SK-N-SH (cell line): ENCODE data around the gene TFPI. TPM values are rescaled to one million over a fixed set of nuclear protein-coding genes. Genes with fewer than 3 reads are reported as not detected.

Experiments used
- CTCF ChIA-PET: fragments of 300-600, 350-600 bp; formaldehyde crosslinking; extraction: SDS; loops from one replicate; lab custom pipeline; 2021; lab: Yijun Ruan, JAX
- POLR2A ChIA-PET: fragments of 350-600 bp; sonication (Branson Sonifier 250); formaldehyde crosslinking; extraction: SDS; loops from one replicate; lab custom pipeline; 2020; ENCODE audit warnings: antibody characterized with exemption, inconsistent platforms; lab: Yijun Ruan, JAX
- DNase-seq: peaks from one replicate; pipeline ENCODE4 v3.0.0; 2012
- H2AFZ ChIP-seq: fragments of 200-600 bp; sonication (generic); 2 replicates; pipeline ENCODE4 v1.8.1; 2016; ENCODE audit warnings: antibody characterized with exemption, mild to moderate bottlenecking, low read depth
- H3F3A ChIP-seq: fragments of 200-600 bp; sonication (generic); replicated peaks from 2 replicates; pipeline ENCODE3; 2016; ENCODE audit warnings: antibody characterized with exemption, mild to moderate bottlenecking; ENCODE audit not compliant: insufficient read depth
- H3K27ac ChIP-seq, 2 experiments: fragments of 200-500 bp in 1 of 2; fragments of 200-600 bp in 1 of 2; sonication (Bioruptor generic) in 1 of 2; sonication (generic), shearing (Covaris generic) in 1 of 2; 2 replicates each; pipeline versions ENCODE4 v1.5.1 to v1.6.1; 2014 to 2016; ENCODE audit warnings: low read depth in 2 of 2, inconsistent platforms in 1 of 2, low read length in 1 of 2, mild to moderate bottlenecking in 1 of 2, mixed read lengths in 1 of 2
- H3K27me3 ChIP-seq: fragments of 200-600 bp; sonication (generic), shearing (Covaris generic); 2 replicates; pipeline ENCODE4 v1.6.1; 2016; ENCODE audit warnings: mixed run types; ENCODE audit not compliant: insufficient read depth
- H3K36me3 ChIP-seq, 2 experiments: fragments of 200-500 bp in 1 of 2; fragments of 200-600 bp in 1 of 2; sonication (Bioruptor generic) in 1 of 2; sonication (generic) in 1 of 2; replicated peaks in 1 of 2; 2 replicates each; pipeline versions ENCODE3 to v1.5.1; 2014 to 2016; ENCODE audit warnings: low read length in 1 of 2, mild to moderate bottlenecking in 1 of 2; ENCODE audit not compliant: insufficient read depth in 2 of 2, control insufficient read depth in 1 of 2
- H3K4me1 ChIP-seq, 2 experiments: fragments of 200-500 bp in 1 of 2; fragments of 200-600 bp in 1 of 2; sonication (Bioruptor generic) in 1 of 2; sonication (generic), shearing (Covaris generic) in 1 of 2; 2 replicates each; pipeline versions ENCODE4 v1.5.1 to v1.6.1; 2014 to 2016; ENCODE audit warnings: low read depth in 1 of 2, low read length in 1 of 2, mixed run types in 1 of 2; ENCODE audit not compliant: insufficient read depth in 2 of 2, control insufficient read depth in 1 of 2
- H3K4me2 ChIP-seq: fragments of 200-600 bp; sonication (generic), shearing (Covaris generic); 2 replicates; pipeline ENCODE4 v1.6.1; 2017; ENCODE audit warnings: mixed run types
- H3K4me3 ChIP-seq, 2 experiments: fragments of 200-500 bp in 1 of 2; fragments of 200-600 bp in 1 of 2; sonication (Bioruptor generic) in 1 of 2; sonication (generic), shearing (Covaris generic) in 1 of 2; 2 replicates each; pipeline versions ENCODE4 v1.5.1 to v1.8.1; 2014 to 2016; ENCODE audit warnings: low read depth in 2 of 2, inconsistent platforms in 1 of 2, low read length in 1 of 2, mild to moderate bottlenecking in 1 of 2, mixed read lengths in 1 of 2, moderate library complexity in 1 of 2
- H3K79me2 ChIP-seq: fragments of 200-600 bp; sonication (generic); 2 replicates; pipeline ENCODE4 v1.8.1; 2017; ENCODE audit warnings: mild to moderate bottlenecking; ENCODE audit not compliant: insufficient read depth
- H3K9ac ChIP-seq: fragments of 200-600 bp; sonication (generic); 2 replicates; pipeline ENCODE4 v1.6.1; 2017; ENCODE audit warnings: mixed run types
- H3K9me2 ChIP-seq: fragments of 200-600 bp; sonication (generic); 2 replicates; pipeline ENCODE4 v1.6.1; 2017; ENCODE audit warnings: mixed run types
- H3K9me3 ChIP-seq: fragments of 200-600 bp; sonication (generic); 2 replicates; pipeline ENCODE4 v1.6.1; 2017; ENCODE audit warnings: mixed run types, mild to moderate bottlenecking, moderate library complexity
- H4K20me1 ChIP-seq: fragments of 200-600 bp; sonication (generic); 2 replicates; pipeline ENCODE4 v1.6.1; 2017; ENCODE audit warnings: mild to moderate bottlenecking, mixed run types; ENCODE audit not compliant: insufficient read depth
- CHD2 ChIP-seq: fragments of 150-350 bp; IDR thresholded peaks from 2 replicates; pipeline ENCODE4 v1.6.1; 2018; ENCODE audit warnings: low read length; ENCODE audit not compliant: partially characterized antibody
- EZH2phosphoT487 ChIP-seq: fragments of 200-600 bp; sonication (generic); IDR thresholded peaks from 2 replicates; pipeline ENCODE4 v1.6.1; 2017; ENCODE audit warnings: low read depth, mixed run types, mild to moderate bottlenecking, antibody characterized with exemption, moderate library complexity, borderline replicate concordance
- GABPA ChIP-seq: IDR thresholded peaks from 2 replicates; pipeline ENCODE4 v1.4.0; 2012; ENCODE audit warnings: low read depth, mild to moderate bottlenecking
- JUND ChIP-seq: IDR thresholded peaks from 2 replicates; pipeline ENCODE4 v1.4.0; 2012
- MXI1 ChIP-seq: IDR thresholded peaks from 2 replicates; pipeline ENCODE4 v1.6.1; 2012; ENCODE audit warnings: mild to moderate bottlenecking, low read depth, low read length, improper control_type of control experiment
- RCOR1 ChIP-seq: fragments of 150-350 bp; IDR thresholded peaks from 2 replicates; pipeline ENCODE4 v1.6.1; 2017; ENCODE audit warnings: antibody characterized with exemption, low read length
- RXRA ChIP-seq: IDR thresholded peaks from 2 replicates; pipeline ENCODE4 v1.4.0; 2012; ENCODE audit warnings: low read depth, mild to moderate bottlenecking, borderline replicate concordance
- TEAD4 ChIP-seq: IDR thresholded peaks from 2 replicates; pipeline ENCODE4 v1.4.0; 2012; ENCODE audit warnings: mild to moderate bottlenecking, borderline replicate concordance; ENCODE audit not compliant: insufficient read depth
- YY1 ChIP-seq: IDR thresholded peaks from 2 replicates; pipeline ENCODE4 v1.4.0; 2012; ENCODE audit warnings: low read depth, mild to moderate bottlenecking
- WGBS: methylation state at CpG from one replicate; pipeline ENCODE4 v1.1.6; 2017; ENCODE audit warnings: low lambda C conversion rate; 5-methylcytosine and 5-hydroxymethylcytosine counted together
- polyA plus RNA-seq, 3 experiments: library from polyadenylated mRNA; depleted of rRNA; stranded (reverse); fragments of >200 nt; gene quantifications; 2 replicates each; pipeline ENCODE4 v1.2.3, GENCODE V29; 2012
- TF ChIP-seq, protein P1 (sequence below): IDR thresholded peaks from 2 replicates; pipeline ENCODE4 v1.4.0; 2012; ENCODE audit warnings: low read depth
- TF ChIP-seq, protein P2 (sequence below): IDR thresholded peaks from 2 replicates; pipeline ENCODE4 v1.6.1; 2012; ENCODE audit warnings: mild to moderate bottlenecking, low read depth, low read length, moderate library complexity

Gene TFPI
- polyA plus RNA-seq, 1 of the 3 experiments (the other 2 are of a cell fraction), result 2.1 TPM

DNA sequence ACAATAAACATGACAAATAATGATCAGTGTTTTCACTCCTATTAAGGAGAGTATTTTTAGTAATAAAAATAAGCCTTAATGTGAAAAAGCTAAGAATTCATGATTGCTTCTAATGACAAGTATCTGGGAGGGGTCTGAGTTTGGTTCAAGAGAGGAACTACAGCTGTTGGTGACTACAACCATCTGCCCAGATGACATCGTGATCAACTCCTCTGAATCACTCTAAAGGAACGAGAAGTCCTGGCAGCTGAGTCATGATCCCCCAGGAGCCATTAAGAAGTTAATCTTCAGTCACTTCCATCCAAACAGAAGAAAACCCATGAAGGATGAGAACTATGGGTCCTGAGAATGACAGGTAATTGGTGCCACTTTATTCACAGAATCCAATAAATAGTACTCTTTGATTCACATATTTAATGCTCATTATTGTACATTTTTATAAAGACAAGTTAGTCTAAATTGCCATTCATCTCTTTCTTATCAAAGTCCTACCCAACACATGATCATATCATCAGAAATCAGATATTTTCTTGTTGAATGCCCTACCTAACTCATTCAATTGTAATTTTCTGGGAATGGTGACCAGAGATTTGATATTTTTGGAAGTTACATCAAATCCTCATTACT lies 6.8 kb downstream of the TFPI start (continued):
- TF ChIP-seq YY1 (0 out of 2 replicates have a peak, but pooled peaks have one; percentile 43), JUND (peak; percentile 94)

DNA sequence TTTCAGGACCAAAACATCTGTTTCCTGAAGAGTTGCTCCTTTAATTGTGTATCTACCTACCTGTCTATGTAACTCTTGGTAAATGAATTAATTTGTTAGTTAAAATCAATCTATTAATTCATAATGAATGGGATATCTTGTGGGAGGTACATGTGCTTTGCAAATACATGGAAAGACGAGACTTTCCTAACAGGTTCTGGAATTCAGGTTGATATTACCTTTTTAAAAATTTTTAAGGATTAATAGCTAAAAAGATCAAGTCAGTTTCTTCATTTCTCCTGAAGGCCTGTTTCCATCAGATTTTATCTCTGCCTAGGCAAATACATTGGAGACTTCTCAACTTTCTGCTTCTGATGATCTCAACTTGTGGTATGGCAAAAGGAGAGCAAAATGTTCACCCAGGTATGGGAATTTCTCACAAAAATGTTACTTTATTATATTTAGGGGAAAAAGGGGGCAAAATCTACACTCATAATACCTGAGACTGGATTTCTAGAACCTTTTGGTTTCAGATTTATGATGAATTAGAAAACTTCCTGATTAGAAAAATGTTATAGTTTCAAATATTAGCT lies 7.4 kb downstream of the TFPI start:
- Histone ChIP-seq H3K4me2 (peak overlapping the region; percentile 32), H3K4me3 (no peak overlapping the region), H3K79me2 (0 out of 2 replicates have a peak, but pooled peaks cover 6% of the 10 kb centered on the region), H3K36me3 (no peaks in the 10 kb centered on the region), H3K9me2 (no peaks in the 10 kb centered on the region), H3K9ac (peak overlapping the region; percentile 32; the same call in 1 of the 2 replicates), H3K9me3 (no peaks in the 10 kb centered on the region; the same call in 1 of the 2 replicates), H3K4me1 (peaks cover 0 to 41% of the 10 kb centered on the region in 2 experiments; a peak in 2 of 4 replicates), H3K27ac (peak overlapping the region; percentile 16 to 85; a peak in 3 of 4 replicates), H2AFZ (no peak overlapping the region; the same call in 1 of the 2 replicates), H3K27me3 (no peaks in the 10 kb centered on the region), H4K20me1 (no peaks in the 10 kb centered on the region), H3F3A (peaks cover 19% of the 10 kb centered on the region)
- no peak for DNase-seq
- TF ChIP-seq, protein P1, sequence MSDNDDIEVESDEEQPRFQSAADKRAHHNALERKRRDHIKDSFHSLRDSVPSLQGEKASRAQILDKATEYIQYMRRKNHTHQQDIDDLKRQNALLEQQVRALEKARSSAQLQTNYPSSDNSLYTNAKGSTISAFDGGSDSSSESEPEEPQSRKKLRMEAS, result no peak
- TF ChIP-seq EZH2phosphoT487, result no peak
- TF ChIP-seq RCOR1, result no peak
- ChIA-PET CTCF (interaction anchor here (0.7 to 1.6 kb wide), 2 partner anchors 20 to 47 kb away, joined by 3 to 7 read pairs; no protein-coding TSS in a partner anchor), POLR2A (no interaction called here)
- WGBS, result 93% methylated on average over 1 of the region's 1 CpG

DNA sequence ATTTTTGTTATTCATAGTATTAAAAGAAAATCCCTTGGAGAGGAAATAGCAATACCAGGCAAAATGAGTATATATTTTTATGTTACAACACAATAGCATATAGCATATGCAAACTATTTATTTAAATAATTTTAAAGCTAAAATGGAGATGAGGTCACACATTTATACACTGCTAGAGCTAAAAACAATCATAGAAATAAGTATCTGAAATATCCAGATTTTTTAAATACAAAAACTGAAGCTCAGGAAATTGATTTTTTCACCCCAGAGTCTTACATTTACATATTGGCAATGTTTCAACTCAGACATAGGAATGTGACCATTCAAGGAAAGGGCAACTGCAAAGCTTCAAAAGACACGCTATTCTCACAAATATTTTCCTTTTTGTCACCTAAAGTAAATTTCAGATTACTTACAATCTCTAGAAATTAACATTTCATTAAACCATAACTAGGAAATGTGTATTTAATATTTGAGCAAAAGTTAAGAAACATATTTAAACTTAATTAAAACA lies 8.9 kb downstream of the TFPI start:
- CTCF ChIA-PET, result interaction anchor here (0.7 to 0.8 kb wide), 2 partner anchors 22 to 45 kb away, joined by 3 read pairs; no protein-coding TSS in a partner anchor
- Histone ChIP-seq H3K4me1 (peaks cover 0 to 50% of the 10 kb centered on the region in 2 experiments; a peak in 2 of 4 replicates), H2AFZ (no peak overlapping the region), H3K27me3 (no peaks in the 10 kb centered on the region), H3F3A (peaks cover 25% of the 10 kb centered on the region), H3K4me3 (no peak overlapping the region), H3K9me2 (no peaks in the 10 kb centered on the region), H3K36me3 (no peaks in the 10 kb centered on the region), H3K9me3 (no peaks in the 10 kb centered on the region; the same call in 1 of the 2 replicates), H4K20me1 (no peaks in the 10 kb centered on the region)
- no peak for DNase-seq
- POLR2A ChIA-PET, result no interaction called here
- TF ChIP-seq RXRA (no peak), EZH2phosphoT487 (no peak), MXI1 (no peak), GABPA (no peak), CHD2 (no peak), TEAD4 (no peak)
- TF ChIP-seq, protein P2, sequence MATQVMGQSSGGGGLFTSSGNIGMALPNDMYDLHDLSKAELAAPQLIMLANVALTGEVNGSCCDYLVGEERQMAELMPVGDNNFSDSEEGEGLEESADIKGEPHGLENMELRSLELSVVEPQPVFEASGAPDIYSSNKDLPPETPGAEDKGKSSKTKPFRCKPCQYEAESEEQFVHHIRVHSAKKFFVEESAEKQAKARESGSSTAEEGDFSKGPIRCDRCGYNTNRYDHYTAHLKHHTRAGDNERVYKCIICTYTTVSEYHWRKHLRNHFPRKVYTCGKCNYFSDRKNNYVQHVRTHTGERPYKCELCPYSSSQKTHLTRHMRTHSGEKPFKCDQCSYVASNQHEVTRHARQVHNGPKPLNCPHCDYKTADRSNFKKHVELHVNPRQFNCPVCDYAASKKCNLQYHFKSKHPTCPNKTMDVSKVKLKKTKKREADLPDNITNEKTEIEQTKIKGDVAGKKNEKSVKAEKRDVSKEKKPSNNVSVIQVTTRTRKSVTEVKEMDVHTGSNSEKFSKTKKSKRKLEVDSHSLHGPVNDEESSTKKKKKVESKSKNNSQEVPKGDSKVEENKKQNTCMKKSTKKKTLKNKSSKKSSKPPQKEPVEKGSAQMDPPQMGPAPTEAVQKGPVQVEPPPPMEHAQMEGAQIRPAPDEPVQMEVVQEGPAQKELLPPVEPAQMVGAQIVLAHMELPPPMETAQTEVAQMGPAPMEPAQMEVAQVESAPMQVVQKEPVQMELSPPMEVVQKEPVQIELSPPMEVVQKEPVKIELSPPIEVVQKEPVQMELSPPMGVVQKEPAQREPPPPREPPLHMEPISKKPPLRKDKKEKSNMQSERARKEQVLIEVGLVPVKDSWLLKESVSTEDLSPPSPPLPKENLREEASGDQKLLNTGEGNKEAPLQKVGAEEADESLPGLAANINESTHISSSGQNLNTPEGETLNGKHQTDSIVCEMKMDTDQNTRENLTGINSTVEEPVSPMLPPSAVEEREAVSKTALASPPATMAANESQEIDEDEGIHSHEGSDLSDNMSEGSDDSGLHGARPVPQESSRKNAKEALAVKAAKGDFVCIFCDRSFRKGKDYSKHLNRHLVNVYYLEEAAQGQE, result no peak
- TF ChIP-seq, all 33 proteins: peak for 0
- no peak overlapping the region for H3K9ac ChIP-seq
- no peaks in the 10 kb centered on the region for H3K79me2 ChIP-seq
- no peak overlapping the region for H3K27ac ChIP-seq
- WGBS, result 76% methylated on average over 1 of the region's 1 CpG
- H3K4me2 ChIP-seq, result no peak overlapping the region
